GM19468 (cell line): ENCODE results near the gene CYP3A4.
"Not testable (repeated sequence)": the region's sequence is repeated elsewhere in the genome, so short reads cannot be mapped to it uniquely, and the experiment has no call there.

Source experiments
- ATAC-seq: cut with Tn5 transposase; IDR thresholded peaks from one replicate; pipeline ENCODE4 v1.9.1; 2021; ENCODE audit warnings: mild to moderate bottlenecking, moderate library complexity, moderate number of reproducible peaks; ENCODE audit not compliant: unreplicated experiment; ENCODE audit errors: extremely low read depth

Gene CYP3A4

DNA sequence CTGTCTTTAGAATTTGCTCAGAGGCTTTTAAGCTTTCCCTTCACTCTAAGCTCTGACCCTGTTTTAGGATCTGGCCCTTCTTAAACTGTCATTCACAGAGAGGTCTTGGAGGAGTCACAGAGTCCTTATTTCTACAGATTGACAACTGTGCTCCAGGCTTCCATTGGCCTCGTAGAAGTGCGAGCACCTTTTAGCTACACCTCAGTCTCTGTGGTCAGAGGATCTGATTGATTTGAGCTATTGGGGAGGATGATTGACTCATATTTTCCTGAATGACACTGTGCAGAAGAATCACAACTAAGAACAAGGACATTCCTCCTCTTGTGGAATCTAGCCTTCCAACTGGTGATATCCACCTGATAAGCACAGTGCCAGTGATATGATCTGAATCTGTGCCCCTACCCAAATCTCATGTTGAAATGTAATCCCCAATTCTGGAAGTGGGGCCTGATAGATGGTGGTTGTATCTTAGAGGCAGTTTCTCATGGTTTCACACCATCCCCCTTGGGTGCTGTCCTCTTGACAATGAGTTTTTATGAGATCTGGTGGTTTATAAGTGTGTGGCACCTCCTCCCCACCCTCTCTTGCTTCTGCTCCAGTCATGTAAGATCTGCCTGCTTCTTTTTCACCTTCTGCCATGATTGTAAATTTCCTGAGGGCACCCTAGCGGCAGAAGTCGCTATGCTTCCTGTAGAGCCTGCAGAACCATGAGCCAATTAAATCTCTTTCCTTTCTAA, 52.2 kb downstream of the CYP3A4 start:
- ATAC-seq = no peak

DNA sequence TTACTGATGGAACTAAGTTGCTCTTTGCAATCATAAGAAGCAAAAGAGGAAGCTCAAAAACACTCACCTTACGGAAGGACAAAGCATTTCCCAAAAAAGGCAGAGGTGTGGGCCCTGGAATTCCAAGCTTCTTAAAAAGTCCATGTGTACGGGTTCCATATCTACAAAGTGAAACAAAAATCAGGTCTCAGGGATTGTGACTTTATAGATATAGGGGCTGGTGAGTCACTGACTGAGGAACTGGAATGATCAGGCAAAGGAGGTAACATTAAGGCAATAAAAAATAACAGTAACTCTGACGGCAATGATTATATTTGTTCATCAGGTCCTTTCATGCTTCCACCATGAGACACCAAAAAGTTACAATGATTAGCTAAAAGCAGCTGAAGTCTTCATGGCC, 53.0 kb downstream of the CYP3A4 start:
- no peak for ATAC-seq

DNA sequence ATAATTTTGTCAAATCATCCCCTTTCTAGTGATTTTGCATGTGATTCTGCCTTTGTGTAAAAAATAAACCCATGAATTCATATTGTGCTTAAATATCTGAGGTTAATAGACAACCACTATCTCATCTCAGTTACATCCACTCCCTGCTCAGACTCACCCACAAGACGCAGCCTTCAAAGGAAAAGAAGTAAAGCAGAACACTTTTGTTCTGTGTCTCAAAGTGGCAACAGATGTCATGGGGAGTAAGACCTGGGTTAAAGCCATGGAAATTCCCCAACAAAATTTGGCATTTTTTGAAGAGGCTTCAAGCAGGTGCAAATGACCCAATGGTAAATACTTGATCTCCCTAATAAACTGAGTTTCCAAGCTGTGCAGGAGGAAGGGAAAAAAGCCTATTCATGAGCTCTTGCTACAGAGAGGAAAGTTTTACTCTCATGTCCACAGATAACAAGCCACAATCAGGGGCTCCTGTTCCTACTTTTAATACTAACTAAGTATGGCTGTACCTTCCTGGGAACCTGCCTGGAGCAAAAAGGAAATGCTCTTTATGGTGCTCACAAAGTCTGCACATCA, 53.7 kb downstream of the CYP3A4 start:
- ATAC-seq = no peak

DNA sequence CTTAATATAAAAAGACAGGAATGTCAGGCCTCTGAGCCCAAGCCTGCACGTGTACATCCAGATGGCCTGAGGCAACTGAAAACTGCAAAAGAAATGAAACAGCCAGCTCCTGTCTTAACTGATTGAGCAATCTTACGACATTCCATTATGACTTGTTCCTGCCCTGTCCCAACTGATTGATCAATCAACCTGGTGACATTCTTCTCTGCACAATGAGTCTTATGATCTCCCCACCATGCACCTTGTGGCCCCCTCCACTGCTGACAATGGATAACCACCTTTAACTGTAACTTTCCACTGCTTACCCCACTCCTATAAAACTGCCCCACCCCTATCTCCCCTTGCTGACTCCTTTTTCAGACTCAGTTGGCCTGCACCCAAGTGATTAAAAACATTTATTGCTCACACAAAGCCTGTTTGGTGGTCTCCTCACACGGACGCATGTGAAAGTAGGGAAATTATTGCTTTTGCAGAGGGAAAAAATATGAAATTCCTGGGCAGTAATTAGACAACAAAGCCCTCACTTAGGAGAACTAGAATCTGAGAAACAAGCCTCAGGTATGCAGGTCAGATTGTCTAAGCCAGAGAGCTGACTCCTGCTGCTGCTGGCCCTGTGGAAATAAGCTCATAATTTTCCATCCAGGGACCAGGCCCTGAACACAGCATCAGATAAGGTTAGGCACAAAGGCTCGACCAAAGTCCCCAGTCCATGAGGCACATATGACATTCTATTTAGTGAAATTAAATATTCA, 54.3 kb downstream of the CYP3A4 start:
- no peak for ATAC-seq

DNA sequence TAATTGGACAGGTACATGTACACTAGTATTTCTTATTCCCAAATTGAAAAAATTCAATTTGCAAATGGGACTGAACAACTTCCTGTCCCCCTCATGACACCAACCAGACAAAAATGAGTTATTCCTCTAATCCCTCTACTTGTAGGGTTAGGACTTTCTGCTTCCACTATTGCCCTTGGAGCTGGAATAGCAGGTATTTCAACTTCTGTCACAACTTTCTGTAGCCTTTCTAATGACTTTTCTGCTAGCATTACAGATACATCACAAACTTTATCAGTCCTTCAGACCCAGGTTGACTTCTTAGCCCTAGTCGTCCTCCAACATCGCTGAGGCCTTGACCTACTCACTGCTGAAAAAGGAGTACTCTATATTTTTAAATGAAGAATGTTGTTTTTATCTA, 55.4 kb downstream of the CYP3A4 start:
- no peak for ATAC-seq

DNA sequence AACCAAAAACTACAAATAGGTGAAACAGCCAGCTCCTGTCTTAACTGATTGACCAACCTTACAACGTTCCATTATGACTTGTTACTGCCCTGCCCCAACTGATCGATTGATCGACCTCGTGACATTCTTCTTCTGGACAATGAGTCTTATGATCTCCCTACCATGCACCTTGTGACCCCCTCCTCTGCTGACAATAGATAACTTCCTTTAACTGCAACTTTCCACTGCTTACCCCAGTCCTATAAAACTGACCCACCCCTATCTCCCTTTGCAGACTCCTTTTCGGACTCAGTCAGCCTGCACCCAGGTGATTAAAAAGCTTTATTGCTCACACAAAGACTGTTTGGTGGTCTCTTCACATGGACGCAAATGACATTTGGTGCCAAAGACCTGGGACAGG, 60.8 kb downstream of the CYP3A4 start:
- ATAC-seq = not testable (repeated sequence)

DNA sequence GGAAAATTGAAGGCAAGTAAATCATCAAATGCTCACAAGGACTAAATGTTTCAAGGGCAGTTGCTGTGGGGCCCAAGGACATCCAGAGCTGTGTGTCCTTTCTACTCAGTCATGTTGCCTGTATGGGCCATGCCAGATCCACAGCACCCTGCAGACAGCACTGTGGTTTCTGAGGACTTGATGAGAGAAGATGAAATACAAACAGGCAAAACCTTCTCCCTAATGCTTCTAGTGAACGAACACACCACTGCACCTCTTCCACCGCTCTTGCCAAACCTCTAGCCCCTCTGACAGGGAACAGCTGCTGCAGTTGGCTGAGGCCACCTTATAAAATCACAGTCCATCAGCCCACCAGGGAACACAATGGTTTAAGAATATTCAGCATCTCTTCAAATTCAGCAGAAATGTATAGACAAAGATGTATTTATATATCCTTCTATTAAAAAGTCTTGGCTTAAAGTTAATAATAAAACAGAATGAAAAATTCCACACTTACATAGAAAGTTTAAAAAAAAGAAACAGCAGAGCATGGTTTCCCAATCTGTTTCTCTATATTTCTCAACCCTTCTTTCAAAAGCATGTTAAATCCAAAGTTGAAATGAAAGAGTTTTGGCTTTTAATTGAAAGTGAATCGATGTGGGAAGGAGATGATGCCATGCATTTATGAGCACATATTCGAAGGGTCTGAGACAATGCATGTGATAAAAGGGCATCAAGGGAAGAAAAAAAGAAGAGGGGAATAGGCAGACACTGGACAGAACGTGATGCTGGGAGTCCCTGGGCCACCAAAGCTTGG, 63.0 kb downstream of the CYP3A4 start:
- ATAC-seq = no peak

DNA sequence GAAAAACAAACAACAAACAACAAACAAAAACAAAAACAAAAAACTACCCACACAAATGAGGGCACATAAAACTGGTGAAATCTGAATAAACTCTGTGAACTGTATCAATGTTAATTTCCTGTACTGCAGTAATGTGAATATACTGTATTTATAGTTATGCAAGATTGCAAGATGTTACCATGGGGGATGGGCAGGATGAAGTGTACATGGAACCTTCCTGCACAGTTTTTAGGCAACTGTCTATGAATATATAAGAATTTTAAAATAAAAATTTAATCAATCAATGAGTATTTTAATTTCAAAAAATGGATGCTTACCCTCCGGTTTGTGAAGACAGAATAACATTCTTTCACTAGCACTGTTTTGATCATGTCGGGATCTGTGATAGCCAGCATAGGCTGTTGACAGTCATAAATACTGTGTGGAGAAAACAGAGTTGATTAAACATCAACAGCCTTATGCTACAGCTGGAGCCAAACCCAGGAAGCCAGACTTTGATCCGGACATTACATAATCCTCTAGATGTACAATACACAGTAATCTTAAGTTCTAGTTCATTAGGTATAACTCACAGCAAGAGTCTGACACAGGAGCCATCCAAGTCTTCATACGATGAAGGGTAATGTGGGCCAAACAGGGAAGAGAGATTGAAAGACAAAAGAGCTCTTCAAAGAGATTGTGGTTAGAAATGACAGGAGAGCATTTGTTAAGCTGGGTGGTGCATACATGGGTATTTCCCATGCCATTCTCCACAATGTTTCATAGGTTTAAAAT, 63.8 kb downstream of the CYP3A4 start:
- no peak for ATAC-seq

DNA sequence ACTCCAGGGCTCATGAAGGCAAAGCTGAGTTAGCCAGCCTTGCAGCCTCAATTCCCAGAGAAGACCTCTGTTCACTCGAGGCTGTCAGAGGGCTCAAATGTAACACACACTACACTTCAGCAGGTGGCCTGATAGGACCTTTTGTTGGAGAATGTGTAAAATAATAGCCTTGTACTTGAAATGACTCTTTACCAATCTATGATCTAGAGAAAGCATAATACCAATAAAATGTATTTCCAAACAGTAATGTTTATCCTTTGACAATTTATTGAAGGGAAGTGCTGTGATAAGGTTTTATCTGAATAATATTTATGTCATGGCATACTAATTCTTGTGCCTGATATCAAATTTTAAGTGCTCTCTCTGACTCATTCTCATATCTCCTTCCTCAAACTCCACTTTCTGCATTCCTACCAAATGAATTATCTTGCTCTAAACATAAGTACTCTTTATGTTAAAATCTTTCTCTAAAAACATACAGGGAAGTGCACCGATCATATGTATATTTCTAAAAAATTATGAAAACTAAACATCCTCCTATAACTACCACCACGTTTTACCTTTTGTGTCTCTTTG, 69.9 kb downstream of the CYP3A4 start:
- ATAC-seq = no peak

DNA sequence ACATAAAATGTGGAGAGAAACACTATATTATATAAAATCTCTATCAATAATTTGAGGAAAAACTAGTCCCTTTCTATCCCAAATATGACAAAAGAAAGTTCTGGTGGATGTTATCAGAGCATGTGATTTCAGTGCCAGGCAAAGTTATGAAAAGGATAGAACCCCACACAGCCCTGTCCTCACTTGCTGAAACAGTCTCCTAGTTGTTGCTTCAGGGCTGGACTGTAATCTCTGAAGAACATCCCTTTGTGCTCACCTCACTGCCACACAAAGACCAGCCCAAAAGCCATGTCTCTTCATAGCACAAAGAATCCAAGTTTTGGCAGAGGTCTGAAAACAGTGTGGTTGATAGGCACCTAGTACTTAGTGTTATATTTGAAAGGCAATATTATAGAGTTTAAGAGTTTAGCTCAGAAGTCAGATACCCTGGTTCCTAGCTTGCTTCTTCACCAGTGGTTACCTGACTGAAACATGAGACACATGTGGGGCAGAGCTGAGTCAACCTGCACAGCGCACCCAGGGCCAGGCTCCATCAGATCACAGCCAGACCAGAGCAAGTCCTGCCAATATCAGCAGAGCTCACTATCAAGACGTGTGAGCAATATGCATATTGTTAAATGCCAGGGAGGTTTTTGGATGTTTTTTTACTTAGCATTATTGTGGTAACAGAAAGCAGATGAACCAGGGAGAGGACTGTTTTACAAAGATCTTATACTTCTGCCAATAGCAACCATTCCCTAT, 74.0 kb downstream of the CYP3A4 start:
- no peak for ATAC-seq

DNA sequence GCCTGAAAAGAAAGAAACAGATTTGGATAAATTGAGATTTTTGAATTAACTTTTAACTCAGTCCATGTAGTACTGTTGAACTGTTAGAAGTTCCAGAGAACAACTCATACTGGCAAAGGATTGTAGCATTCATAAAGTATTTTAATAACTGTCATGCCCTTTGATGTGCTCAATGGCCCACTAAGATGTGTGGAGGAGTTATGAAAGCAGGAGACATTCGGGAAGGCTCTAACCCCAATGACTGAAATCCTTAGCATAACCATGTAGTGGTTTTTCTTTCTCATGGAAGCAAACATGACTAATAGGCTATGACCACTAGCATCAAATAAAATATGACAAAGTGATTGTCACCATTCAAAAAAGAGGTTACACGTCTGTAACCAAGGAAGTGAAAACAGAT, 74.7 kb downstream of the CYP3A4 start:
- ATAC-seq = no peak

DNA sequence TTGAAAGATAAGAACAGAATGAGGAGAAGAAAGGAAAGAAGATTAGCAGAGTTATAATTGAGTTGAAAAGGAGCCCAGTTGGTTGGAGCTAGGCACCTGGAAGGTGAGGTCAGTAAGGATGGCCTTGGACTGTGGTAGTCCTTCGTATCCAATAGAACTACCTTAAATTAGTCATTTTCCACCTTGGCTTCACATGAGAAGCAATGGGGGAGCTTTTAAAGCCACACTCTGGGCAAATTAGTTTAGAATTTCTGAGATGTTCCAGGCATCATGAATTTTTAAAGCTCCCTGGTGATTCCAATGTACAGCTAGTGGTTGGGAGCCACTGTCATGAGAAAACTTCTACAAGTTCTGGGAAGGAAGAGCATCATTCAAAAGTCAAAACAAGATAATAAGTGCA, 76.9 kb downstream of the CYP3A4 start:
- ATAC-seq = no peak
